Measurements from ENCODE around the gene LRRC75B. TPM values are rescaled to one million over a fixed set of nuclear protein-coding genes. Genes with fewer than 3 reads are reported as not detected.

The LRRC75B gene
- total RNA-seq, 2 experiments from 2014 or later: 0.25 TPM; not detected in 1

- Mint-ChIP-seq H3K9me3 (no peaks in the 10 kb centered on the region), H3K4me1 (ENCODE audit: low read depth) (peaks cover 4% of the 10 kb centered on the region), H3K27me3 (ENCODE audit: low read depth) (peaks cover 13% of the 10 kb centered on the region), H3K4me3 (no peak overlapping the region), H3K27ac (no peak overlapping the region), H3K36me3 (ENCODE audit: low read depth) (no peaks in the 10 kb centered on the region)
- CTCF ChIA-PET: no interaction called here
- intact Hi-C loops (cut with micrococcal nuclease): no loop called here
- DNase-seq: no peak
These were observed 4.5 kb downstream of the LRRC75B start for GRCh38 chr22:24588381-24588756.

- Mint-ChIP-seq H3K4me3 (no peak overlapping the region), H3K27me3 (ENCODE audit: low read depth) (peaks cover 13% of the 10 kb centered on the region), H3K4me1 (ENCODE audit: low read depth) (peaks cover 4% of the 10 kb centered on the region), H3K27ac (no peak overlapping the region), H3K36me3 (ENCODE audit: low read depth) (no peaks in the 10 kb centered on the region), H3K9me3 (no peaks in the 10 kb centered on the region)
- no peak for DNase-seq
- CTCF ChIA-PET: no interaction called here
- intact Hi-C loops (cut with micrococcal nuclease): no loop called here
These were observed 4.9 kb downstream of the LRRC75B start for GRCh38 chr22:24587948-24588347.

- H3K27ac Mint-ChIP-seq: no peak overlapping the region
- no peaks in the 10 kb centered on the region for H3K36me3 Mint-ChIP-seq (ENCODE audit: low read depth)
- no peak for DNase-seq
- intact Hi-C loops (cut with micrococcal nuclease): no loop called here
- no peak overlapping the region for H3K4me3 Mint-ChIP-seq
- H3K27me3 Mint-ChIP-seq (ENCODE audit: low read depth): peaks cover 10% of the 10 kb centered on the region
- no peaks in the 10 kb centered on the region for H3K9me3 Mint-ChIP-seq
- peaks cover 2% of the 10 kb centered on the region for H3K4me1 Mint-ChIP-seq (ENCODE audit: low read depth)
- CTCF ChIA-PET: no interaction called here
These were observed 5.6 kb downstream of the LRRC75B start for GRCh38 chr22:24587251-24587650.

GRCh38 chr22:24585927-24586546 is 6.8 kb downstream of the LRRC75B start:
- intact Hi-C loops (cut with micrococcal nuclease): no loop called here

GRCh38 chr22:24585461-24585860 is 7.4 kb downstream of the LRRC75B start:
- Mint-ChIP-seq H3K27ac (no peak overlapping the region), H3K36me3 (ENCODE audit: low read depth) (no peaks in the 10 kb centered on the region), H3K4me1 (ENCODE audit: low read depth) (no peaks in the 10 kb centered on the region), H3K4me3 (no peak overlapping the region), H3K9me3 (no peaks in the 10 kb centered on the region), H3K27me3 (ENCODE audit: low read depth) (peaks cover under 1% of the 10 kb centered on the region)
- intact Hi-C loops (cut with micrococcal nuclease): no loop called here
- CTCF ChIA-PET: no interaction called here
- DNase-seq: no peak

More at GRCh38 chr22:24585927-24586546, 6.8 kb downstream of the LRRC75B start:
- no peaks in the 10 kb centered on the region for H3K9me3 Mint-ChIP-seq
- H3K27me3 Mint-ChIP-seq (ENCODE audit: low read depth): peaks cover 4% of the 10 kb centered on the region
- H3K36me3 Mint-ChIP-seq (ENCODE audit: low read depth): no peaks in the 10 kb centered on the region
- H3K4me3 Mint-ChIP-seq: no peak overlapping the region
- H3K4me1 Mint-ChIP-seq (ENCODE audit: low read depth): no peaks in the 10 kb centered on the region
- H3K27ac Mint-ChIP-seq: no peak overlapping the region
- CTCF ChIA-PET: no interaction called here
- no peak for DNase-seq

GRCh38 chr22:24584871-24585411 is 7.9 kb downstream of the LRRC75B start:
- H3K4me3 Mint-ChIP-seq: no peak overlapping the region
- no peaks in the 10 kb centered on the region for H3K4me1 Mint-ChIP-seq (ENCODE audit: low read depth)
- no peaks in the 10 kb centered on the region for H3K9me3 Mint-ChIP-seq
- H3K27me3 Mint-ChIP-seq (ENCODE audit: low read depth): no peaks in the 10 kb centered on the region
- intact Hi-C loops (cut with micrococcal nuclease): no loop called here
- no peak for DNase-seq
- CTCF ChIA-PET: no interaction called here
- H3K27ac Mint-ChIP-seq: no peak overlapping the region
- H3K36me3 Mint-ChIP-seq (ENCODE audit: low read depth): no peaks in the 10 kb centered on the region

GRCh38 chr22:24584166-24584790 is 8.6 kb downstream of the LRRC75B start:
- no peaks in the 10 kb centered on the region for H3K36me3 Mint-ChIP-seq (ENCODE audit: low read depth)
- H3K27me3 Mint-ChIP-seq (ENCODE audit: low read depth): no peaks in the 10 kb centered on the region
- no peak overlapping the region for H3K27ac Mint-ChIP-seq

GRCh38 chr22:24583221-24584165 is 9.4 kb downstream of the LRRC75B start:
- Mint-ChIP-seq H3K9me3 (no peaks in the 10 kb centered on the region), H3K4me3 (no peak overlapping the region), H3K27me3 (ENCODE audit: low read depth) (no peaks in the 10 kb centered on the region), H3K36me3 (ENCODE audit: low read depth) (no peaks in the 10 kb centered on the region), H3K27ac (no peak overlapping the region), H3K4me1 (ENCODE audit: low read depth) (no peaks in the 10 kb centered on the region)
- intact Hi-C loops (cut with micrococcal nuclease): no loop called here
- DNase-seq: no peak
- CTCF ChIA-PET: no interaction called here

More at GRCh38 chr22:24584166-24584790, 8.6 kb downstream of the LRRC75B start:
- no peaks in the 10 kb centered on the region for H3K9me3 Mint-ChIP-seq
- no peak overlapping the region for H3K4me3 Mint-ChIP-seq
- CTCF ChIA-PET: no interaction called here
- DNase-seq: no peak
- no peaks in the 10 kb centered on the region for H3K4me1 Mint-ChIP-seq (ENCODE audit: low read depth)
- intact Hi-C loops (cut with micrococcal nuclease): no loop called here

GRCh38 chr22:24582056-24582814 is 10.6 kb downstream of the LRRC75B start:
- Mint-ChIP-seq H3K36me3 (ENCODE audit: low read depth) (no peaks in the 10 kb centered on the region), H3K9me3 (no peaks in the 10 kb centered on the region), H3K27me3 (ENCODE audit: low read depth) (no peaks in the 10 kb centered on the region), H3K4me3 (no peak overlapping the region), H3K27ac (no peak overlapping the region), H3K4me1 (ENCODE audit: low read depth) (no peaks in the 10 kb centered on the region)
- CTCF ChIA-PET: no interaction called here
- DNase-seq: no peak
- intact Hi-C loops (cut with micrococcal nuclease): no loop called here

GRCh38 chr22:24580276-24580675 is 12.6 kb downstream of the LRRC75B start:
- intact Hi-C loops (cut with micrococcal nuclease): no loop called here
- Mint-ChIP-seq H3K27ac (no peak overlapping the region), H3K4me3 (no peak overlapping the region), H3K27me3 (ENCODE audit: low read depth) (no peaks in the 10 kb centered on the region), H3K36me3 (ENCODE audit: low read depth) (peaks cover 6% of the 10 kb centered on the region), H3K9me3 (no peaks in the 10 kb centered on the region), H3K4me1 (ENCODE audit: low read depth) (no peaks in the 10 kb centered on the region)
- no peak for DNase-seq
- CTCF ChIA-PET: no interaction called here

GRCh38 chr22:24579258-24579601 is 13.6 kb downstream of the LRRC75B start:
- H3K36me3 Mint-ChIP-seq (ENCODE audit: low read depth): peaks cover 12% of the 10 kb centered on the region
- no peak overlapping the region for H3K27ac Mint-ChIP-seq
- no peaks in the 10 kb centered on the region for H3K4me1 Mint-ChIP-seq (ENCODE audit: low read depth)
- H3K4me3 Mint-ChIP-seq: no peak overlapping the region
- no peaks in the 10 kb centered on the region for H3K27me3 Mint-ChIP-seq (ENCODE audit: low read depth)
- H3K9me3 Mint-ChIP-seq: no peaks in the 10 kb centered on the region
- intact Hi-C loops (cut with micrococcal nuclease): no loop called here
- no peak for DNase-seq
- CTCF ChIA-PET: no interaction called here
